HEK293 (cell line): Measurements from ENCODE around the gene POU2AF3.

Source experiments
- CTCF ChIA-PET: fragments of 350-600 bp; formaldehyde crosslinking; extraction: SDS; loops from one replicate; lab custom pipeline; 2021; ENCODE audit warnings: antibody characterized with exemption; lab: Yijun Ruan, JAX
- POLR2A ChIA-PET: fragments of 300-600 bp; formaldehyde crosslinking; extraction: SDS; loops from one replicate; lab custom pipeline; 2020; ENCODE audit warnings: antibody characterized with exemption, inconsistent platforms; lab: Yijun Ruan, JAX
- H3K27ac ChIP-seq: fragments of 200-500 bp; sonication (Bioruptor generic); 2 replicates; pipeline ENCODE4 v1.5.1; 2014; ENCODE audit warnings: low read depth, low read length, control low read depth, inconsistent platforms; ENCODE audit errors: extremely low read depth
- H3K36me3 ChIP-seq, 2 experiments: fragments of 200-500 bp in 1 of 2; sonication (Bioruptor generic) in 1 of 2; 1 replicate in 1 of 2; 2 replicates in 1 of 2; pipeline ENCODE4 v1.5.1; 2014 to 2017; ENCODE audit warnings: inconsistent platforms in 2 of 2, low read length in 2 of 2; ENCODE audit not compliant: control insufficient read depth in 2 of 2, insufficient read depth in 1 of 2
- H3K4me1 ChIP-seq: fragments of 200-500 bp; sonication (Bioruptor generic); 2 replicates; pipeline ENCODE4 v1.5.1; 2014; ENCODE audit warnings: mild to moderate bottlenecking, low read length, inconsistent platforms; ENCODE audit not compliant: control insufficient read depth, insufficient read depth
- H3K4me3 ChIP-seq: 2 replicates; pipeline ENCODE4 v1.5.1; 2011; ENCODE audit warnings: low read depth, mild to moderate bottlenecking, control low read depth, low read length, moderate library complexity
- H3K9me3 ChIP-seq: fragments of 200-500 bp; sonication (Bioruptor generic); 2 replicates; pipeline ENCODE4 v1.5.1; 2014; ENCODE audit warnings: low read depth, low read length, inconsistent platforms; ENCODE audit not compliant: control insufficient read depth, insufficient read depth
- KLF8 ChIP-seq: fragments of 450-650 bp; formaldehyde crosslinking; IDR thresholded peaks from 2 replicates; pipeline ENCODE4 v1.5.1; 2016; ENCODE audit warnings: missing biosample characterization, missing genetic modification characterization
- MEIS1 ChIP-seq: sonication (generic); formaldehyde crosslinking; IDR thresholded peaks from 2 replicates; pipeline ENCODE4 v1.8.1; 2022; ENCODE audit warnings: missing genetic modification reagents, mild to moderate bottlenecking, borderline replicate concordance
- SETDB1 ChIP-seq: IDR thresholded peaks from one replicate; pipeline ENCODE4 v1.6.1; 2017; ENCODE audit warnings: mild to moderate bottlenecking, low read length, moderate library complexity, mixed read lengths; ENCODE audit not compliant: insufficient read length
- SP2 ChIP-seq: fragments of 450-650 bp; formaldehyde crosslinking; IDR thresholded peaks from 2 replicates; pipeline ENCODE4 v1.5.1; 2016; ENCODE audit warnings: missing biosample characterization, missing genetic modification characterization
- ZBTB20 ChIP-seq: fragments of 450-650 bp; formaldehyde crosslinking; IDR thresholded peaks from 2 replicates; pipeline ENCODE4 v1.5.1; 2016; ENCODE audit warnings: missing biosample characterization, missing genetic modification characterization
- ZBTB26 ChIP-seq: fragments of 450-650 bp; formaldehyde crosslinking; optimal IDR thresholded peaks from 2 replicates; pipeline ENCODE3; 2016; ENCODE audit warnings: missing biosample characterization, mild to moderate bottlenecking, missing genetic modification characterization
- ZNF157 ChIP-seq: fragments of 450-650 bp; formaldehyde crosslinking; IDR thresholded peaks from 2 replicates; pipeline ENCODE4 v1.5.1; 2016; ENCODE audit warnings: missing biosample characterization, missing genetic modification characterization
- ZNF2 ChIP-seq: fragments of 450-650 bp; formaldehyde crosslinking; IDR thresholded peaks from 2 replicates; pipeline ENCODE4 v1.5.1; 2016; ENCODE audit warnings: missing biosample characterization, missing genetic modification characterization
- ZNF221 ChIP-seq: fragments of 450-650 bp; formaldehyde crosslinking; IDR thresholded peaks from 2 replicates; pipeline ENCODE4 v1.5.1; 2017; ENCODE audit warnings: missing biosample characterization, missing genetic modification characterization, borderline replicate concordance
- ZNF23 ChIP-seq: fragments of 450-650 bp; formaldehyde crosslinking; IDR thresholded peaks from 2 replicates; pipeline ENCODE4 v1.5.1; 2016; ENCODE audit warnings: missing biosample characterization, missing genetic modification characterization, borderline replicate concordance
- ZNF311 ChIP-seq: fragments of 450-650 bp; formaldehyde crosslinking; IDR thresholded peaks from 2 replicates; pipeline ENCODE4 v1.5.1; 2017; ENCODE audit warnings: missing biosample characterization, missing genetic modification characterization, borderline replicate concordance
- ZNF548 ChIP-seq: fragments of 450-650 bp; formaldehyde crosslinking; IDR thresholded peaks from 2 replicates; pipeline ENCODE4 v1.5.1; 2016; ENCODE audit warnings: missing biosample characterization, missing genetic modification characterization
- ZNF623 ChIP-seq: fragments of 450-650 bp; formaldehyde crosslinking; IDR thresholded peaks from 2 replicates; pipeline ENCODE4 v1.5.1; 2016; ENCODE audit warnings: missing biosample characterization, missing genetic modification characterization
- ZNF654 ChIP-seq: fragments of 450-650 bp; formaldehyde crosslinking; IDR thresholded peaks from 2 replicates; pipeline ENCODE4 v1.5.1; 2016; ENCODE audit warnings: low read depth, missing biosample characterization, missing genetic modification characterization
- ZNF670 ChIP-seq: fragments of 450-650 bp; formaldehyde crosslinking; IDR thresholded peaks from 2 replicates; pipeline ENCODE4 v1.5.1; 2016; ENCODE audit warnings: missing biosample characterization, missing genetic modification characterization, low read depth
- ZNF777 ChIP-seq: fragments of 450-650 bp; formaldehyde crosslinking; IDR thresholded peaks from 2 replicates; pipeline ENCODE4 v1.5.1; 2017; ENCODE audit warnings: missing biosample characterization, missing genetic modification characterization, borderline replicate concordance
- ZSCAN23 ChIP-seq: fragments of 450-650 bp; formaldehyde crosslinking; IDR thresholded peaks from 2 replicates; pipeline ENCODE4 v1.5.1; 2016; ENCODE audit warnings: missing biosample characterization, missing genetic modification characterization
- ZSCAN30 ChIP-seq: fragments of 450-650 bp; IDR thresholded peaks from 2 replicates; pipeline ENCODE4 v1.5.1; 2018; ENCODE audit warnings: missing biosample characterization, mild to moderate bottlenecking, missing genetic modification characterization, moderate library complexity
- TF ChIP-seq, protein P1 (sequence below): fragments of 450-650 bp; formaldehyde crosslinking; IDR thresholded peaks from 2 replicates; pipeline ENCODE4 v1.5.1; 2017; ENCODE audit warnings: missing biosample characterization, missing genetic modification characterization
- TF ChIP-seq, protein P2 (sequence below): IDR thresholded peaks from 2 replicates; pipeline ENCODE4 v1.6.1; 2011; ENCODE audit warnings: mild to moderate bottlenecking, low read depth, low read length, borderline replicate concordance

The POU2AF3 gene

DNA sequence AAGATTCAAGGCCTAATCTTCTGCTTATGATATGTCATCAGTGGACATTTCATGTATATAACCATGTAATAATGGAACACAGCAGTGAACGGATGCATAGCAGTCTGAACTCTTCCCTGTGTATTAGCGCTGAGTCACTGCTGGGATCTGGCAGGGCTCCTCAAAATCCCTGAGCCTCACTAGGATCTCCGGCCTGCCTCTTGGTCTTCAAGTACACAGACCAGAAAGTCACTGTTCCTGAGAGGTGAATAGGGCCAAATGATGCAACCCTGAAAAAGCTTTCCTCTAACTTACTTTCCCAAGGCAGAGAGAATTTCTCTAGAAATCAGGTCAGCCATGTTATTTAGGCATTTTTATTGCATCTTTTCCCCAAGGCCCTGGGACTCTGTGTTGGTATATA, 45.7 kb downstream of the POU2AF3 start:
- no peak overlapping the region for H3K27ac ChIP-seq
- CTCF ChIA-PET: no interaction called here
- H3K4me1 ChIP-seq: no peaks in the 10 kb centered on the region
- no peaks in the 10 kb centered on the region for H3K36me3 ChIP-seq
- H3K4me3 ChIP-seq: no peak overlapping the region
- no peaks in the 10 kb centered on the region for H3K9me3 ChIP-seq
- TF ChIP-seq MEIS1 (CRISPR knock-in tag) (no peak), ZBTB20 (tag by site-specific recombination) (peak; percentile 78)
- POLR2A ChIA-PET: no interaction called here

GRCh38 chr11:111347002-111347722, 48.8 kb downstream of the POU2AF3 start:
- no peak overlapping the region for H3K4me3 ChIP-seq
- no peak for TF ChIP-seq ZNF157 (tag by site-specific recombination)
- TF ChIP-seq, protein P1, sequence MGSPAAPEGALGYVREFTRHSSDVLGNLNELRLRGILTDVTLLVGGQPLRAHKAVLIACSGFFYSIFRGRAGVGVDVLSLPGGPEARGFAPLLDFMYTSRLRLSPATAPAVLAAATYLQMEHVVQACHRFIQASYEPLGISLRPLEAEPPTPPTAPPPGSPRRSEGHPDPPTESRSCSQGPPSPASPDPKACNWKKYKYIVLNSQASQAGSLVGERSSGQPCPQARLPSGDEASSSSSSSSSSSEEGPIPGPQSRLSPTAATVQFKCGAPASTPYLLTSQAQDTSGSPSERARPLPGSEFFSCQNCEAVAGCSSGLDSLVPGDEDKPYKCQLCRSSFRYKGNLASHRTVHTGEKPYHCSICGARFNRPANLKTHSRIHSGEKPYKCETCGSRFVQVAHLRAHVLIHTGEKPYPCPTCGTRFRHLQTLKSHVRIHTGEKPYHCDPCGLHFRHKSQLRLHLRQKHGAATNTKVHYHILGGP (tag by site-specific recombination): no peak
- TF ChIP-seq ZNF2: no peak
- TF ChIP-seq ZNF670 (tag by site-specific recombination): no peak
- TF ChIP-seq ZNF777 (tag by site-specific recombination): no peak
- TF ChIP-seq KLF8 (tag by site-specific recombination): no peak
- TF ChIP-seq ZNF623: no peak
- TF ChIP-seq ZNF311 (tag by site-specific recombination): no peak
- TF ChIP-seq SETDB1: no peak
- no peak for TF ChIP-seq ZBTB26 (tag by site-specific recombination)
- TF ChIP-seq ZSCAN23 (tag by site-specific recombination): no peak
- TF ChIP-seq, protein P2, sequence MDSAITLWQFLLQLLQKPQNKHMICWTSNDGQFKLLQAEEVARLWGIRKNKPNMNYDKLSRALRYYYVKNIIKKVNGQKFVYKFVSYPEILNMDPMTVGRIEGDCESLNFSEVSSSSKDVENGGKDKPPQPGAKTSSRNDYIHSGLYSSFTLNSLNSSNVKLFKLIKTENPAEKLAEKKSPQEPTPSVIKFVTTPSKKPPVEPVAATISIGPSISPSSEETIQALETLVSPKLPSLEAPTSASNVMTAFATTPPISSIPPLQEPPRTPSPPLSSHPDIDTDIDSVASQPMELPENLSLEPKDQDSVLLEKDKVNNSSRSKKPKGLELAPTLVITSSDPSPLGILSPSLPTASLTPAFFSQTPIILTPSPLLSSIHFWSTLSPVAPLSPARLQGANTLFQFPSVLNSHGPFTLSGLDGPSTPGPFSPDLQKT: no peak
- TF ChIP-seq ZNF23 (tag by site-specific recombination): no peak
- TF ChIP-seq SP2: no peak
- TF ChIP-seq ZNF221 (tag by site-specific recombination): no peak
- TF ChIP-seq ZNF654 (tag by site-specific recombination): no peak
- no peak for TF ChIP-seq ZNF548 (tag by site-specific recombination)
- TF ChIP-seq ZSCAN30 (tag by site-specific recombination): no peak
- no peaks in the 10 kb centered on the region for H3K36me3 ChIP-seq
- ChIA-PET CTCF (interaction anchor here (0.6 to 1.1 kb wide), 2 partner anchors 16 to 76 kb away, joined by 3 to 4 read pairs; no protein-coding TSS in a partner anchor), POLR2A (no interaction called here)
- no peaks in the 10 kb centered on the region for H3K4me1 ChIP-seq
- H3K9me3 ChIP-seq: no peaks in the 10 kb centered on the region
- H3K27ac ChIP-seq: no peak overlapping the region
